Measurements from ENCODE around the gene SPINK9. TPM values are rescaled to one million over a fixed set of nuclear protein-coding genes. Genes with fewer than 3 reads are reported as not detected.

Gene SPINK9
- polyA plus RNA-seq, 4 donors = 0.27 to 0.53 (median 0.30) TPM; not detected in 1

DNA sequence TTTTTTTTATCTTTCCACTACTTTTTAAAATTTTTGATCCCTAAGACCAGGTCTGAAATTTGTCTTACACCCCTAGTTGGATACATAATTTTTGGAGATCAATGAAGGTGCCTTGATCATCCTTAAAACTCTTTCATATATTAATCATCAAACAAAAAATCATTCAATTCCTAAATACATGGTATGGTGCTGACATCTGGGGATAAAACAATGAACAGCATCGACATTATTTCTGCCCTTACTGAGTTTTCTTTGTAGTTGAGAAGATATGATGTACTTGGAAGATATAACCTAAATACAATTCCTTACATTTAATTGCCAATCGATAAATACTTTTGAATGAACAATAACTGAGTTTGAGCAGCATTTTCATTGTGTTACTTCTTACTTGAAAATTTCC lies 18.3 kb downstream of the SPINK9 start:
- no peak for DNase-seq (ENCODE audit: low read depth in 4 of 4, low spot score in 3 of 4)

DNA sequence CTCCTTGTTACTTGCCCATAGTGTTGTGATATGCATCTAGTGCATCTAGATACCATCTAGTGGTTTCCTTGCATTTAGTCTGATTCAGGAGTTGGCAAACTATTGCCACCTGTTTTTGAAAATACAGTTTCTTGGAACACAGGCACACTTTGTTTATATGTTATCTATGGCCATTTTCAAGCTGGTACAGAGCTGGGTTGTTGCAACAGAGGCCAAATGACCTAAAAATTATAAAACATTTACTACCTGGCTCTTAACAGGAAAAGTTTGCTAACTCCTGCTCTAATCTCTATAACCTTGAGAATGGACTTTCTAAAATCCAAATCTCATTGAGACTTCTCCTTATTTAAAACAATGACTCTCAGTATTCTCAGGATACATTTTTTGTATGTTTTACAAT lies 29.0 kb downstream of the SPINK9 start:
- DNase-seq (ENCODE audit: low read depth in 4 of 4, low spot score in 3 of 4) = no peak

- DNase-seq (ENCODE audit: low read depth in 4 of 4, low spot score in 3 of 4) = no peak
These were observed 32.9 kb downstream of the SPINK9 start for GRCh38 chr5:148368299-148368698.

DNA sequence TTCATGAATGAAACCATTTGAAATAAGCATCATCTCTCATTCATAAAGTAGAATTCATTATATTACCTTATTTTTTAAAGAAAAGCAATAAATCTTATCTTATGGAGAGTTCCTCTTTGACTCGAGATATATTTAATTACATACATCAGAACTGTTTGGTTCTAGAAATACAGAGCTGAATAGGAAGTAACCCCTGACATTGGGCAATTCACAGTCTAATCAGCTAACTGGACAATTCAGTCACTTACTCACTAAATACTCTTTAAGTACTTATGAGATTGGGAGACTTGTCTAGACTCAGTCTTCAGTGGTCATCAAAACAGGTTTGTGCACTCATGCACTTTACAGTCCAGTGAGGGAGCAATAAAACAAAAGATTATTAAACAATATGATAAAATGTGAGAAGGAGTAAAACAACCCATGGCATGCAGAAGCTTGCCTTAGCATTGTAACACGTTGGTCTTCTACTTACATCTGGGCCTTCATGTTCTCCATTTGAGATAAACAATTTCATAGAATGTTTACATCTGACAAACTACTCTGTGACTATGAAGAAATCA lies 36.9 kb downstream of the SPINK9 start:
- no peak for DNase-seq (ENCODE audit: low read depth in 4 of 4, low spot score in 3 of 4)

DNA sequence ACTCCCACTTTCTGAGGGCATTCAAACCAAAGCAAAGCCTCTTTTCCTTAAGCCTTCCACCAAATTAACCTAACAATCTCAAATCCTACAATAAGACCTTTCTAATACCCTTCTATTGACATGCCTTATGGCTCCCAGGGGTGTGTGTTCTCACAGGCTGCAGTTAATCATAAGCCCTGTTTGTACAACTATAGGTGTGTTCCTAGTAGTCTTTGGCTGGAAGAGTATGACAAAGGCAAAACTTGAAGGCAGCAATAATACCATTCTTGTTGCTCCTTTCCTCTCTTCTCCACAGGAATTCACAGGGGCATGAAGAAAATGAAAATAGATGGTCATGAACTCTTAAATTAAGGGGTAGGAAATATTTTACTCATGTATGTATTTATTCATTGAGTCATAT lies 37.5 kb downstream of the SPINK9 start:
- DNase-seq (ENCODE audit: low read depth in 4 of 4, low spot score in 3 of 4) = no peak

DNA sequence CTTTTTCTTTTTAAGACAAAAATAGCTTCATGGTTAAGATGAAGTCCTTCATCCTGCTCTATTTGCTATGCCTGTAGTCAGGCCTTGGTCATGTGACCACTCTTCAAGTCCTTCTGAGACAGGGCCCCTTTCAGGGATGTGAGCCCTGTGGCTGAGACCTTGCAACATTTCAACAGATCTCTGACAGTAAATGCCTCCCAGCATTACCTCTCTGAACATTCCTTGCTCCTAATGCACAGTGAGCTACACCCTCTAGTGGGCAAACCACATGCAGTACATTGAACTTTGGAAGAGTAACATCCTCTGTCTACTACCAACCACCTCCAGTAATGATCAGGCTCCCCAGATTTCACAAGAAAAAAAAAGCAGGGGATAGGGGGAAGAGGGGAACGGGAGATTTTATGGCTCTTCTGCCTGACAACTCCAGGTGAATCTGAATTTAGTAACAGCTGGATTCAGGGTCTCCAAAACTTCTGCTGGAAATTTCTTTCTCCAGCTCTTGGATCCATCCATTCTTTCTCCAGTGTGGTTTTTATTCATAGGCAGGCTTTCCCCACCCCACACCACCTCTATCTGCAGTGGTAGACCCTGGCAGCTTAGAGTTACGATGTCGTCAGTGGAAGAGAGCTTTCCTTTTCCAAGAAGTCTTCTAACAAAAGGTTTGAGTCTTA lies 39.5 kb downstream of the SPINK9 start:
- peak in 2 of 4 donors; percentile 14 to 23 for DNase-seq (ENCODE audit: low read depth in 4 of 4, low spot score in 3 of 4)

GRCh38 chr5:148376198-148376597 lies 40.8 kb downstream of the SPINK9 start:
- DNase-seq (ENCODE audit: low read depth in 4 of 4, low spot score in 3 of 4) = no peak

GRCh38 chr5:148378670-148379069 lies 43.3 kb downstream of the SPINK9 start:
- DNase-seq (ENCODE audit: low read depth in 4 of 4, low spot score in 3 of 4) = no peak

GRCh38 chr5:148379340-148379739 lies 44.0 kb downstream of the SPINK9 start:
- DNase-seq (ENCODE audit: low read depth in 4 of 4, low spot score in 3 of 4) = no peak

DNA sequence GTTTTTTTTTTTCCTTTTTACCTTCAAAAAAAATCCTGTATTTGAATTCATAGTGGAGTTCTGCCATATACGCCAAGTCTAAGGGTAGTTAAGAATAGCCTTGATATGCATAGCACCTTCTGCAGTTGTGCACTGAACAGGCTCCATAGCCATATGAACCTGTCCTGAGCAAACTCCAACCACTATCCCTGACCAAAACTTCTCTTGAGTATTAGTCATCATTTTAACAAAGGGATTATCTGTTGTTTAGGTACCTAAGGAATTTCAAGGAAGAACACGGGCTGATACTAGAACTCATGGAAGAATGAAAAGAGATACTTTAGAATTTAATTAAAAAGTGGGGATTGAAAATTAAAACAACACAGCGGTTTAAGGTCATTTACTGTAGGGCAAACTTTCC lies 46.5 kb downstream of the SPINK9 start:
- no peak for DNase-seq (ENCODE audit: low read depth in 4 of 4, low spot score in 3 of 4)

GRCh38 chr5:148382961-148383360 lies 47.6 kb downstream of the SPINK9 start:
- DNase-seq (ENCODE audit: low read depth in 4 of 4, low spot score in 3 of 4) = peak in 2 of 4 donors; percentile 10 to 24

- peak; percentile 88 to 95 (median 93) for DNase-seq (ENCODE audit: low read depth in 4 of 4, low spot score in 3 of 4)
These were observed 48.4 kb downstream of the SPINK9 start, which contains the start of gene FBXO38 for GRCh38 chr5:148383564-148384379. Gene FBXO38 (plus strand): TSS chr5:148383958. CDS start chr5:148394777, 10,819 bp downstream.

- DNase-seq (ENCODE audit: low read depth in 4 of 4, low spot score in 3 of 4) = peak in 2 of 4 donors; percentile 1 to 3
These were observed 49.0 kb downstream of the SPINK9 start for GRCh38 chr5:148384380-148384737.

- DNase-seq (ENCODE audit: low read depth in 4 of 4, low spot score in 3 of 4) = no peak
These were observed 49.7 kb downstream of the SPINK9 start for GRCh38 chr5:148385094-148385493.

- no peak for DNase-seq (ENCODE audit: low read depth in 4 of 4, low spot score in 3 of 4)
These were observed 50.7 kb downstream of the SPINK9 start for GRCh38 chr5:148386041-148386440.

DNA sequence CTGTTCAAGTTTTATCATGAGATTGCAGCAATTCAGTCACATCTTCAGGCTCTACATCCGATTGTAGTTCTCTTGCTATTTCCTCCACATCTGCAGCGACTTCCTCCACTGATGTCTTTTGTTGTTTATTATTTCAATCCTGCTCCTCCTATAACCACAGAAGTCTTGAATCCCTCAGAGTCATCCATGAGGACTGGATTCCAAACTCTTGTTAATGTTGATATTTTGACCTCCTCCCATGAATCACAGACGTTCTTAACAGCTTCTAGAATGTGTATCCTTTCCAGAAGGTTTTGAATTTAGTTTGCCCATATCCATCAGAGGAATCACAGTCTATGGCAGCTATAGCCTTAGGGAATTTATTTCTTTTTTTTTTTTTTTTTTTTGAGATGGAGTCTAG lies 52.0 kb downstream of the SPINK9 start:
- DNase-seq (ENCODE audit: low read depth in 4 of 4, low spot score in 3 of 4) = no peak

DNA sequence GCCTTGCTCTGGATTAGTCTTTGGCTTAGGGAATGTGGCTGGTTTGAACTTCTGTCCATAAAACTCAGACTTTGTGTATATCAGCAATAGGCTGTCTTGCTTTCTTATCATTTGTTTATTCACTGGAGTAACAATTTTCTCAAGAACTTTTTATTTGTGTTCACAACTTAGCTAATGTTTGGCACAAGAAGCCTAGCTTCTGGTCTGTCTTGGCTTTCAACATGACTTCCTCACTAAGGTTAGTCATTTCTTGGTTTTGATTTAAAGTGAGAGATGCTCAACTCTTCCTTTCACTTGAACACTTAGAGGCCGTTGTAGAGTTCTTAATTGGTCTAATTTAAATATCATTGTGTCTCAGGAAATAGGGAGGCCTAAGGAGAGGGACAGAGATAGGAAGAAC lies 53.3 kb downstream of the SPINK9 start:
- DNase-seq (ENCODE audit: low read depth in 4 of 4, low spot score in 3 of 4) = no peak

Other genes starting within 250 kb of the SPINK9 start
- not detected for gene SPINK14, start 167.0 kb upstream of the SPINK9 start, polyA plus RNA-seq (ENCODE audit: insufficient read length in 4 of 4)
- gene SPINK6, start 132.5 kb upstream of the SPINK9 start, polyA plus RNA-seq (ENCODE audit: insufficient read length in 4 of 4) = not detected
- gene MARCOL, start 97.0 kb upstream of the SPINK9 start, polyA plus RNA-seq (ENCODE audit: insufficient read length in 4 of 4) = not detected
- under 1 TPM; 0.23 to 0.78 (median 0.40) TPM for gene SPINK13, start 66.8 kb upstream of the SPINK9 start, polyA plus RNA-seq (ENCODE audit: insufficient read length in 4 of 4)
- 1 to 10 TPM in 1 of 4 donors, under 1 TPM in 1, not detected in 2; 0.19 to 1.1 TPM for gene SPINK7, start 23.1 kb upstream of the SPINK9 start, polyA plus RNA-seq (ENCODE audit: insufficient read length in 4 of 4)
- gene FBXO38, start 48.4 kb downstream of the SPINK9 start, polyA plus RNA-seq (ENCODE audit: insufficient read length in 4 of 4) = 10 to 100 TPM; 36.5 to 51.8 (median 46.8) TPM